Central memory CD4-positive, alpha-beta T cell (primary cell): ENCODE data around the gene GLI3.

Experiments
- DNase-seq: peaks from one replicate; pipeline ENCODE4 v3.0.0; 2022

The GLI3 gene

GRCh38 chr7:42022791-42023190 lies 214.2 kb downstream of the GLI3 start:
- DNase-seq = no peak

- no peak for DNase-seq
These were observed 215.0 kb downstream of the GLI3 start for GRCh38 chr7:42022056-42022455.

GRCh38 chr7:42021631-42022030 lies 215.4 kb downstream of the GLI3 start:
- DNase-seq = no peak

GRCh38 chr7:42020061-42020460 lies 216.9 kb downstream of the GLI3 start:
- no peak for DNase-seq

- no peak for DNase-seq
These were observed 219.5 kb downstream of the GLI3 start for GRCh38 chr7:42017349-42017986.

DNA sequence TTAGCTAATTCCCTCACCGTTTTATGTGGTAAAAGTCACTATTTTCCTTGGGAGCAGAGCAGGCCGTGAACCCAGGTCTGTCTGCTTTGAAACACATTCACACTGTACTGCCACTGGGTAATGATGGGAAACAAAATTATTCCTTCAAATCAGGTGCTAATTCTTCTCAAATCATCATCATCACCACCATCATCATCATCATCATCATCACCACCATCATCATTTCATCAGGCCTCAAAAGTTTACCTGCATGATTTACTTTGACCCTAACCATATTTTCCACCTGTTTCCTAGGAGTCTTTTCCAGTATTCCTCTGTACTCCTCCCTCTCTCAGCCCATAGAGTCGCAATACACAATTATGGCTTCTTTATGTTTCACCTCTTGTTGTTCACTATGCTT lies 220.5 kb downstream of the GLI3 start:
- DNase-seq = no peak

- no peak for DNase-seq
These were observed 222.1 kb downstream of the GLI3 start for GRCh38 chr7:42014625-42015618.

DNA sequence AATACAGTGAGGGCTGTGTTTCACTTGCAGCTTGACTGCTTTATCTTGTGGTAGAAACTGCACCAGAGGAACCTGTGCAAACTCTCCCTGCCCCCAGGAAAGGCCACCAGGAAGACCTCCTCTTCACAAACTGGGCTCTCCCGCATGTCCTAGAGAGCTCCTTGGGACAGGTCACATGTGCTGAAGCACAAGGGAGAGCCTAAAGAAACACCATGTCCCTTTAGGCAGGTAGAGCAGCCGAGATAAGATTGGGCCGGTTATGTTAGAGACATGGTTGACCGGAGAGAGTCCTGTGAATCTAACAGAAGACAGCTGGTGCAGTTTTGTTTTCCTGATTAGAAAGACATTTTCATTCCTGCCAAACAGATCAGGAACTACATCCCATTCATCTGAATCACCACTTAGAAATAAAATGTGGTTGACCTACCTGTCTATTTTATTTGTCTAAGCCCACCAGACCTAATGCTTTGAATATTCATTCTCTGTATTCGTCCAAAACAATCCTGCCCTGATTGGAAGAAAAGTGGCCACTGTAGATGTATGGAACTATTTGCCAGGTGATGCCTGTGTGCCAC lies 224.1 kb downstream of the GLI3 start:
- DNase-seq = no peak

GRCh38 chr7:42012313-42012712 lies 224.7 kb downstream of the GLI3 start:
- no peak for DNase-seq

DNA sequence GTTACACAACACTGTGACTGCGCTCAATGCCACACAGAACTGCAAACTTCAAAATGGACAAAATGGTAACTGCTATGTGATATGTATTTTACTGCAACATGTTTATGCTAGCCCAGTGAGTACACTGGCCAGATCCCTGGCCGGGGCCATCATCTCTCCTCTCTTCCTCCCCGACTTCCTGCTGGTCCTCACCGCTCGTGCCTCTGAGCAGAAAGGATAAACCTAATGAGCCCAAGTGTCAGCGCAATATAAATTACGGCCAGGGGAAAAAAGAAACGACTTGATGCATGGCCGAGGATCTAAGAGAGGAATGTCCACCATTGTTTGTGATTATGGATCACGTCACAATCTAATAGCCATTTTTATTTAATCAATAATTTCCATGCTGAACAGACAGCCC lies 225.2 kb downstream of the GLI3 start:
- no peak for DNase-seq

DNA sequence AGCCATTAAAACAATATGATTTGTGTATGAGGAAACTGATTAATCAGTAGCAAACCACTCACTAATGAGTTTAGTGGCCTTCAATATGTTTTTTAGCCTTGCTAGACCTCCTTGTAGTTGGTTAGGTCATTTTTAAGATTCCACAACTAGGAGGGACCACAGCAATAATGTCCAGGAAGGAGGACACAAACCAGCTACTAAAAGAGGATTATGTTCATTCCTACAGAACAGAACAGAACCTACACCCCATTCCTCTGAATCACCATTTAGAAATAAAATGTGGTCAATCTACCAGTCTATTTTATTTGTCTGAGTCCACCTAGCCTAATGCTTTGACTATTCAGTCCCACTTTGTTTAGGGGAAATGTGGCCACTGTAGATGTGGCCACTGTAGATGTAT lies 226.3 kb downstream of the GLI3 start:
- DNase-seq = no peak

GRCh38 chr7:42006801-42007513 lies 230.1 kb downstream of the GLI3 start:
- no peak for DNase-seq

DNA sequence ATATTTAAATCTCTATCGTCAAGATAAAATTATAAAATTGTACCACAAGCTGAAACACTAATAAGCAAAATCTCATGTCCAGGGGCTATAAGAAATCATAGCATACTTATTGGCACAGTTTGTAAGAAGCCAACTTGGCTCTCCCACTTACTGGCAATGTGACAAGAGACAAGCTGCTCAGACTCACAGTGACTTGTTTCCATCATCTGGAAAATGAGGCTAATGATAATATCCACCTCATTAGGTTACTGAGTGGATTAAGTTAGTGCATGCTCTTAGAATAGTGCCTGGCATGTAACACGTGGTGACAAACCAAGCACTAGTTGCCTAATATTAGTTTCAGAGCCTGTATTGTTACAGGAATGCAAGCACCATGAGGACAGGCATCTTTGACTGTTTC lies 234.4 kb downstream of the GLI3 start:
- no peak for DNase-seq

GRCh38 chr7:41999736-42000283 lies 237.2 kb downstream of the GLI3 start:
- no peak for DNase-seq

- DNase-seq = no peak
These were observed 239.0 kb downstream of the GLI3 start for GRCh38 chr7:41998041-41998440.

DNA sequence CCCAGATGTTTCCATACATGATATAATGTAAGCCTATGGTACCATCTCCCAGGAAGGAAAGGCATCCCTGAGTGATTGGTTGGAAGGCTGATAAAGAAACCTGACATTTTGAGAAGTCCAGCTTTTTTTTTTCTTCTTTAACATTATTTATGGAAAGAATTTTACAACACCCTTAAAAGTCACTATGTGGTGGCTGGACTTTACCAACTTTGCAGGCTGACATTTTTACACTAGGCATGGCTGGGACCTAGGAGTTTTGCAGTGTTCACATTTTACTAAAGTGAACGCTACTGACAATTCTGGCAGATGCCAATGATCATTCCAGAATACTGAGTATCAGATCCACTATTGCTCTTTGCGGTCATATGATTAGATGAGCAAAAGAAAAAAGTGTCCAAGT lies 239.9 kb downstream of the GLI3 start:
- DNase-seq = no peak

GRCh38 chr7:41996381-41997035 lies 240.5 kb downstream of the GLI3 start:
- DNase-seq = no peak

DNA sequence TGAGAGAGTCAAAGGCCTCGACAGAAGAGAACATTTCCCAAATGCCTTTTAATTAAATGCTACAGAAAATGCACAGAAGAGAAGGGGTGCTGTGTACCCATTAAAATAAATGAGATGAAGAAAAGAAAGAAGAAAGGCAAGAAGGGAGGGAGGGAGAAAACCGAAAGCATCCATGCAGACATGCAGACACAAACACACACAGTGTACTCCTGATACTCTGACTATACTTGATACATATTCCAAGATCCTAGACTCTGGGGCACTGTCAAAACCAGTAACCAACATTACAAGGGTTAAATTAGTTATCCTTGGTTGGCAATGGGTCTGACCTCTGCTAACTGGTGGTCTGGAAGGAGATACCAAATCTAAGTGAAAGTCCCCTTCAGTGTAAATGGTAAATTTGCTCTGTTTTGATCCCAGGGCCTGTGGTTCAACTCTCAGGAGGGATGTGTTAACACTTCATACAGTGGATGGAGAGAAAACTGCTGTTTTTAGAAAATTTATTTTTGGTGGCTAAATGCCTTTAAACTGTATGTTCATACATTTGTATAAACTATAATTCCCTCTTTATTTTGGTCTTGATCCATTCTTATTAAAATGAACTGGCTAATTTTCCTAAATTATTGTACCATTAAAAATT lies 241.3 kb downstream of the GLI3 start:
- no peak for DNase-seq

DNA sequence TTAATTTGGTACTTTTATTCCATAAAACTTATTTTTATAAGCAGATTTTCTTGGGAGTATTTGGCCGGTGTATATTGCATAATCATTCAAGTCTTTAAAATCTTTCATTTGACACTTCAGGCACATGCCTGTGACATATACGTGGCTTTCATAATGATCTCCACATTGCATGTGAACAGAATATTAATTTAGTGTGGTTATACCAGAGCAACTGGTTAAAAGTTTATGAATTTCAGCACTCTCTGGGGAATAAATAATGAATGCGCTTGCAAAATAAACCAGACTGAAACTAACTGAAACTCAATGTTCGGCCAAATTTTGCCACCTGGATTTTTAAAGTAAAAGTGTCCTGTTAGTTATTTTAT lies 242.3 kb downstream of the GLI3 start:
- no peak for DNase-seq

DNA sequence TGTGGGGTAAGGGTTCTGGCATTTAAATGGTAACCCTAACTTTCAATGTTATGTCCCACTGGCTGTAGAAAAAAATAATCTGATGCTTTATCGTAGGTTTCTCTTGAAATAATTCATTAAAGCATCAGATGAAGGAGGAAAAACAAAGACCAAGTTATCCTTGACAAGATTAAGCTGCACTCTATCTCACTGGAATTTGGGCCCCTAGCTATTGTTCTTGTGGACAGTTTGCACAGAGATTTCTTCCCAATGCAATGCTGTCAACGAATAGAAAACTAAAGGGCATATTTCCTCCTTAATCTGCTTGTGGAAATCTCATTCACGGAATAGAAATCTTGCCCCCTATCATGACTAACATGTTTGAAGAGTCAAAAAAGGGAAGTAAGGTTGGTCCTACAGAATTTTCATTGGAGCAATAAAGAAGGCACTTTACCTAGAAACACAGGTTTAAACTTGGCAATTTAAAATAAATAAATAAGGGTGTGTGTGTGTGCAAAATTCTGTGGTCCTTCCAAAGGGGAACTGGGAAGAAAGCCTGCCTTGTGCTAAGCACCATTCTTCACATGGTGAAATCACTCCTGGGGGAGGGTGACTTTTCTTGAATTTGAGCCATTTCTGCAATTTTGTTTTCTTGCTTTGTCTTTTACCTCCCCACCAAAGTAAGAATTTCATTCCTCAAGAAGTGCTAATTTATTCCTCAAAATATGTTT lies 242.8 kb downstream of the GLI3 start:
- no peak for DNase-seq
